HG03521 (cell line): ENCODE results near the gene ARAP3.
"Not testable (repeated sequence)": the region's sequence is repeated elsewhere in the genome, so short reads cannot be mapped to it uniquely, and the experiment has no call there.

Experiments
- ATAC-seq: cut with Tn5 transposase; IDR thresholded peaks from one replicate; pipeline ENCODE4 v1.9.1; 2021; ENCODE audit warnings: mild to moderate bottlenecking, moderate library complexity; ENCODE audit not compliant: unreplicated experiment

ARAP3 gene

DNA sequence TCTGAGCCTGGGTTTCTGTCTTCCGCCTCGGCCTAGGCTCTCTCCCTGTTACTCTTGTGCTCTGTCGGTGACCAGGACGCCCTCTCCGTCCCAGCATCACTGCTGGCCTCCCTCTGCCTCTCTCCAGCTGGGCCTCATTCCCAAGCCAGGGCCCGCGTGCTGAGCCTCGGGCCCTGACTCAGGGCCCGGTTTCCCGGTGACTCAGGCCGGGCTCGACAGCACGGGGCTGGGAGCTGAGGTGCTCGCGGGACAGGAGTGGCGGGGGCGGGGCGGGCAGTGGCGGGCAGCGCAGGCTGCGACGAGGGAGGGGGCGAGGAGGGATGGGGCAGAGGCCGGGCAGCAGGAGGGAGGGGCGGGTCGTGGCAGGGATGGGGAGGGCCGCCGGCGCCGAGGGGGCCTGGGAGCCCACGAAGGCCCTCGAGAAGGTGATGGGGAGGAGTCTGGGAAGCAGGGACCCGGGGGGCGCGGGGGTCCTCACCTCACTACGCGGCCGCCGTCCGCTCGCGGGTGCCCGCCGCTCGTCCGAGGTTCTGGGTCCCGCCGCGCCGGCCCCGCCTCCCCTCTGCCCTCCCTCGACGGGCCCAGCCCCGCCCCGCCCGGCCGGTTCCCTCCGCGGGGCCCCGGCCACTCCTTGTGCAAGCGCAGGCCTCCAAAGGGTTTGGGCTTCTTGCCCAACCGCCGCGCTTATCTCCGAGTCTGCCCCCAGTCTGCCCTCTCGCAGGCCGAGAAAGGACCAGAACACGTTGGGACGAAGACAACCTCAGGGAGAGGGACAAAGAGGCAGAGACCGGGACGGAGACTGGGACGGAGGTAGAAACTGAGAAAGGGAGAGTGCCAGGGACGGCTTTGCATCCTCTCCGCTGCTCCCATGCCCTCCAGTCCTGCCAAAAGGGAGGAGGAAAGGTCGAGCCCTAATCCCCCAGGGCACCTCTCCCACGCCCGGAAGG, at the start of gene ARAP3:
Gene ARAP3, minus strand, starts transcription at position 536 of the 947 bp plus-strand sequence. CDS start 1,744 bp downstream, outside the sequence.
- no peak for ATAC-seq

- no peak for ATAC-seq
Observed at GRCh38 chr5:141729387-141730006, 47.5 kb upstream of the ARAP3 start.

DNA sequence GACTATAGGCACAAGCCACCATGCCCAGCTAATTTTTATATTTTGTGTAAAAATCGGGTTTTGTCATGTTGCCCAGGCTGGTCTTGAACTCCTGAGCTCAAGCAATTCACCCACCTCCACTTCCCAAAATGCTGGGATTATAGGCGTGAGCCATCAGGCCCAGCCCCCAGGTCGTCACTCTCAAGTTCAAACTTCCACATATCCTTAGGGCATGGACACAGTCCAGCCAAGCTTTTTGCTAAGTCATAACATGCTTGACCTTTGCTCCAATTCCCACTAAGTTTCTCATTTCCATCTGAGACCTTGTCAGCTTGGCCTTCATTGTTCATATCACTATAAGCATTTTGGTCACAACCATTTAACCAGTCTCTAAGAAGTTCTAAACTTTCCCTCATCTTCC, 43.9 kb upstream of the ARAP3 start:
- no peak for ATAC-seq

- ATAC-seq = not testable (repeated sequence)
Observed at GRCh38 chr5:141725174-141725573, 43.1 kb upstream of the ARAP3 start.

- no peak for ATAC-seq
Observed at GRCh38 chr5:141722266-141722665, 40.2 kb upstream of the ARAP3 start.

DNA sequence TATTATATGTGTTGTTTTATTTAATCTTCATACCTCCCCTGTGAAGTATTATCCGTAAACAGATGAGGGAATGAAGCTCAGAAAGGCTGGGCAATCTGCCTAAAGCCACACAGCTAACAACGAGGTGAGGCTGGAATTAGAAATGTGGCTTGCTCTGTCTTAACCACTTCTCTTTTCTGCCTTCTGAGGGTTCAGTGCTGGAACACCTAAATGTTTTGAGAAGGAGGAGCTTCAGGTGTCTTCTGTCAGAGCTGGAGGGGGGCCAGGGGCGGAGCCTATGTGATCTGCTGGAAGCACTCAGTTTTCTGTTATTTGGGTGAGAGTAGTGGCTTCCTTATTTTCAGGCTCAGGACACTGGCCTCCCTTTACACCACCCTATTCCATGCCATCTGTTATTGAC, 35.0 kb upstream of the ARAP3 start:
- ATAC-seq = no peak

- ATAC-seq = no peak
Observed at GRCh38 chr5:141716468-141716867, 34.4 kb upstream of the ARAP3 start.

DNA sequence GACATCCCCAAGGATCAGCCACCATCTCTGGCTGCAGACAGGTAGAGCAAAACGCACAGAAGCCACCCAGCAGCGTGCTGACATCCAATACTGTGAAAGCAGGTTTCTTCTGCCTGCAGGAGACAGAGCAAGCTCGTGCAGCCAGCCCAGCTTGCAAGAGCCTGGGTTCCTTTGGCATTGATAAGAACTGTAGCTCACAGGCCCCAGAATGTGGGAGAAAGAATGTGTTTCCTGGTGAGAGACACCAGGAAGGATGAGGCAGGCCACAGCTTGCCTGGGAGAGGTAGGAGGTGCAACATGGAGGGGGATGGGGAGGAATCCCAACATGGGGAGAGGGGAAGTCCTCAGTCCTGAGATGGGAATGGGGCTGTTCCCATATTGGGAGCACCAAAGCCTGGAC, 34.0 kb upstream of the ARAP3 start:
- ATAC-seq = no peak

DNA sequence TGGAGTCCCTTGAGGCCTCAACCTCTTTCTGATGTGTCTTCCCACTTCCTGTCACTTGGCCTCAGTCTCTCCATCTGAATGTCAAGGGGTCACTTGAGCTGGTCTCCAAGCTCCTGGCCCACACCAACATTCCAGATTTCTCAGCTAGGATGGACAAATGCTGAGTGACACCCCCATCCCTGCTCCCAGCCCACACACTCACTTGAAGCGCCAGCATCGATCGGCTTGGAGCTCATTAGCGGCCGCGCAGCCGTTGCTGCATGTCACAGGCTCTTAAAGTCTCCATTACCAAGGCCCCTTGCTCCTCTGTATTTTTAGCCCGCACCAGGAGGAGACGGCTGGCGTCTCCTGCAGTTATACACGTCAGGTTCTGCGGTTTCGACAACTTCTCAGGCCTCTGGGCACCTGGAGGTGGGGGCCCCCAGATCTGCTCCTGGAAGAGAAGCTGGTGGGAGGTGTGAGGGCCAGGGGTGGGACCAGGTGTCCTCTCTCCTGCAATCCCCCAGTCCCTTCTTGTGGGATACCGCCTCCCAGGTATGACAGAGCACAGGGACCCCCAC, 33.4 kb upstream of the ARAP3 start:
- ATAC-seq = no peak

DNA sequence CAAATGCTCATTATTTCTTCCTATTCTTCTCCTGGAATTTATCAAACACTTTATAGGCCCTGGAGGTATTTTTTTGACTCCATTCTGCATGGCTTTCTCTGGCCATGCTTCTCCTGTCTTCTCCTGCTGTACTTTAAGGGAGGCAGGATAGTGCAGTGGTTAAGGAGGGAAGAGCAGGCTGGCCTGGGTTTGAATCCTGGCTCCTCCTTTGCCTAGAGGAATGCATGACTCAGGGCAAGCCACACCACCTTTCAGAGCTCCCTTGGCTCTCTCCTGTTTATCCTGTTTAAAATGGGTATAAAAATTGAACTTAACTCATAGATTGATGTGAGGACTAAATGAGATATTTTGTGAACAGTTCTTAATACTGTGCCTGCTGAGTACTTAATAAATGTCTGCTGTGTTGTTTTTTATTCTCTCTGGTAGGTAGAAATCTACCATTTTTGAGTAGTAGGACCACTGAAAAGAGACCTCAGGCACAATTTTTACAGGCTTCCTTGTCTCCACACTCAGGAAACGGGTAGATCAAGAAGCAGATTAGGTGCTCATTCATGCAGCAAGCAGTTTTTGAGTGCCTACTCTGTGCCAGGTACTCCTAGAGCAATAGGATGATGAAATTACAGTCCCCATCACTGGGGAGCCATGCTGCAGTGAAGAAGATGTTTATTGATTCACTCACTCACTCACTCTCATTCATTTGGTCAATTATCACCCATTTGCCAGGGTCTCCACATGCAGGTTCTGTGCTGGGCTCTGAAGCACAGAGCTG, 32.7 kb upstream of the ARAP3 start:
- ATAC-seq = no peak

DNA sequence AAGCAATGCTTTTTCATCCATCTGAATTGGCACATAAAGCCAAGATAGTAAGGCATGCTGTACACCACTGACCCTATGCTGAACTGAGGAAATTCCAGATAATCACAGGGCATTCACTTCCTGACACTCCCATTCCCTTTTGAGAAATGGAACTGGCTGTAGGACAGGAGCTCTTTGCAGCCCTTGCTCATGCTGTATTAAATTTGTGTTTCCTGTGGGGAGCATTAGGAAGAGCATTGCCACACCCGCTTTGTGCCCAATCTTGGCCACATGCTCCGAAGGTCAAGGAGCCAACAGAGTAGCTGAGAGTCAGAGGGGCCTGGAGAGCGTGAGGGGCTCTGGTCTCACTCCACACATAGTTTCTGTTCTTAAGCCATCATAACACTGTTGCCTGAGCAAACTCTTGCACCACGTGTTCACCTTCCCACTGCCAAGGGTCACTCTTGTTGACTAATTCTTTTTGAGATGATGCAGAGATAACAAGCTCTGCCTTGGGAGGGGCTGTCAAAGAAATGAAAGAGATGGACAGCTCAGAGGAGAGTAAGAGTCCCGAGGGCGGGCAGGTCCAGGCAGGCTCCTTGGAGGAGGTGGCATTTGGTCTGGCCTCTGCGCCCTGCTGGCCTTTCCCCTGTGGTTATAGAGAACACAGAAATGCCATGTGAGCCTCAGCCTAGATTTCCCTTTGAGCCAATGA, 31.7 kb upstream of the ARAP3 start:
- no peak for ATAC-seq

- ATAC-seq = no peak
Observed at GRCh38 chr5:141711687-141712086, 29.7 kb upstream of the ARAP3 start.

DNA sequence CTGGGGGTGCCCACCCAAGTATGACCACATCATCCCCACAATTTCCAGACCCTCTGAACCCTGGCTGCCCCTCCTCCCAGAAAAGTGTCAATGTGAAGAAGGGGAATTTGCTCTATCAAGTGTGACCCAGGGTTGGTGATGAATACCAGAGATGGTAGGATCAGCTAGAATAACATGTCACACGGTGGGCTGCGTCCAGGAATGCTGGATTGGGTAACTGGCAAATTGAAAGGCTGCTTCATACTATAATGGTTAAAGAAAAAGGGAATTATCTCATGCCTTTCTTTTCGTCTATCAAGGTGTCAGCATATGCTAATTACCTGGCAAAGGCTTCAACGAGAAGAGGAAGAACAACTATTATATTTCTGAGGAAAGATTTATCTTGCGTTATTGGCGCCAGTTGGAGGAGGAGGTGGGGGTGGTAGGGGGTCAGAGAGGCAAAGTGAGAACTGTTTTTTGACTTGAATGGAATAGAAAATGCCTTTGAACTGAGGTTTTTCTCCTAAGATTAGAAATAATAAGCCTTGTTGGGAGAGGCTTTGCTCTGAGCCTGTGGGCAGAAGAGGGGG, 27.8 kb upstream of the ARAP3 start:
- no peak for ATAC-seq

DNA sequence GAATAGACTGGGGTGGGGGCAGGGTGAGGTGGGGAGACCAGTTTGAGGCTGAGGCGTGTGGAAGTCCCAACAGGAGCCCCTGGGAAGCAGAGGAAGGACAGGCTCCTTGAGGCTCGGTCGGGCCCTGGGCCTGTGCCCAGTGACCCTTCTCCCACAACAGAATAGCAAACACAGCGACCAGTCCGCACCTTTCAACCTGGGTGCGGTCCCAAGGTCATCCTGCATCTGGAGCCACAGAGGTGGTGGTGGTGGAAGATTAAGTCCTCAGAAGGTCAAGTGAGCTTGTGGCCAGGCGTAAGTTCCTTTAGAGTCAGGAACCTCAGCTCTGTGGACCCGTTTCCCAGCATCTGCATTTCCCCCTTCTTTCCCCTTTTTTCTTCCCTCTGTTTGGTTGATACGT, 26.0 kb upstream of the ARAP3 start:
- no peak for ATAC-seq

DNA sequence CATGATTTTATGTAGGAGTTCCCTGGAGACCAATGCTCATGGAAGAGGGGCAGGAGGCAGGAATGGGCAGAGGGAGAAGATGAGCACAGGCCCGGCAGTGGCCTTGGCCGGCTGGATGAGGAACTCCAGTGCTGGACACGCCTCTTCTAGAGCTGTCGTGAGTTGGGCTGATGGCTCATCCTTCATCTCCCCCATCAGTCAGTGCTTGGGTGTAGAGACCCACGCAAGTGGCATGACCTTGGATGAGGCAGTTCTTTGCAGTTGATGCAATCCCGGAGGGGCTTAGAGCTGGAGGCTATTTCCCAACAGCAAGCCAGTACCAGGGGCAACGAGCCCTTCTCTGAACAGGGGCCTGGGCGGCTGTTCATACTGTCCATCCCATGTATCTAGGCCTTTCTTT, 25.5 kb upstream of the ARAP3 start:
- ATAC-seq = no peak

DNA sequence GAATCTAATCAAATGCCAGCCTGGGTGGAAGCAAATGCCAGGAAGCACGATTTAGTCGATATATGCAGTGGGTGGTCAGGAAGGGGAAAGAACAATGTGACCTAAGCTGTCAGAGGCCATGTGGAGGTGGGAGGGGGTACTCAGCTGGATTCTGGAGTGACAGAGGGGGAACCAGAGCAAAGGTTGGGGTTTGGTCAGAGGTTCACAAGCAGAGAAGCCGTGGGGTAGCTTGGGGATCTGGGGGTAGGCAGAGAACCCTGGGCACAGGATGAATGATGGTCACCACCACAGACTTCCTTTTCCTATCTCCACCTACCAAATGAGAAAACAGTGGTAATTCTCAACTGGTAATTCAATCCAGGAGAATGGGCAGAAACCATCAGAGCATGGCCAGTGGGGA, 24.1 kb upstream of the ARAP3 start:
- no peak for ATAC-seq

DNA sequence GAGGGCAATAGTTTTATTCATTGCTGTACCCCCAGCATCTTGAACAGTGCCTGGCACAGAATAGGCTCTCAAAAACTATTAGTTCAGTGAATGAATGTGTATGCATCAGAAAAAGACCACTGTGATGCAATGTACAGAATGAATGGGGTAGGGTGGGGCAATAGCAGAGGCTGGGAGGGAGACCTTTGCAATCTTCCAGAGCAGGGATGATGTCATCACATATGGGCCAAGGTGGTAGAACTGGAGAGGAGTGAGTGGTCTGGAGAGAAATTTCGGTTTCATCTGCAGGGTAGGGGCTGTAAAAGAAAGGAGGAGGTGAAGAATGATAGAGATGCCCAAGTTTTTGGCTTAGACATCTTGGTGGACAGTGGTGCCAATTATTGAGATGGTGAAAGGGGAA, 23.4 kb upstream of the ARAP3 start:
- ATAC-seq = no peak

DNA sequence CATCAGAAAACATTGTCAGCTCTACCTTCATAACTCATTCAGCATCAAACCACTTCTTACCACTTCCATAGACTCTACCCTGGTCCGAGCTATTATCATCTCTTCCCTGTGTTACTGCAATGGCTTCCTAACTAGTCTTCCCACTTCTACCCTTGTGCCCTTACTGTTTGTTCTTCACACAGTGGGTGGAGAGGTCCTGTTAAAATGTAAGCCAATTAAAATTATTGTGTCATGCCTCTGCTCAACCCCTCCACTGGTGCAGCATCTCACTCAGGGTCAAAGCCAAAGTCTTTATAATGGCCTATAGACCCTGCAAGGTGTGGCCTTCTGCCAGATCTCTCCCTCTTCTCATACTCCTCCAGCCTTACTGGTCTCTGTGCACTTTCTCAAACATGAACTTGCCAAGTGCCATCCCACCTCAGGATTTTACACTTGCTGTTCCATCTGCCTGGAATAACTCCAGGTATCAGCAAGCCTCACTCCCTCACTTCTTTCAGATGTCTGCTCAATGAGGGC, 22.8 kb upstream of the ARAP3 start:
- ATAC-seq = no peak

DNA sequence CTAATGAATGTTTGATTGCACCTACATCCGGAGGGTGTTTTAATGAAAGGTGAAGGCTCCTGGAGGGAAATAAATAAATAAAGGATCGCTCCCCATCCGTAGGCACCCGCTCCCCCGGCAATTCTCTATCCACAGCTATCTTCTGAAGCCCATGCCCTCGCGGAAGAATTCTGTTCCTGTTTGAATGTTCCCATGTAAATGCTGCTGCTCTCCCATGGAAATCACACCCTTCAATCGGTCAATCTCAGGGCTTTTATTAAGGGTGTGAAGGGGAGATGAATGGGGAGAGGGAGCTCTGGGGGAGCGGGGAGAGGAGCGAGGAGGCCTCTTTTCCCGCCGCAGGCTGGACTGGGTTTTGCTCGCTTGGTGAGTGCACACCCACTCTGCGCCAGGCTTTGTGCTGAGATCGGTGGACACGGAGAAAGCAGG, 21.1 kb upstream of the ARAP3 start:
- no peak for ATAC-seq
